ENCODE data around the gene GPR143. TPM values are rescaled to one million over a fixed set of nuclear protein-coding genes. Genes with fewer than 3 reads are reported as not detected.

The GPR143 gene
- total and polyA plus RNA-seq, 9 of the 15 experiments (the other 6 are each of a cell fraction or from before 2014, with no cell fraction given): not detected

- ChIA-PET CTCF (ENCODE audit: low intra/inter-chr PET ratio) (no interaction called here), POLR2A (interaction anchor here (0.6 kb wide), 1 partner anchor 51 kb away, joined by 3 read pairs; no protein-coding TSS in a partner anchor)
- Histone ChIP-seq H2AFZ (ENCODE audit: low read depth, low read length) (no peak overlapping the region), H3K4me2 (ENCODE audit: insufficient read depth, low read length) (no peak overlapping the region), H3K9me1 (ENCODE audit: control insufficient read depth, insufficient read depth, low read length) (no peaks in the 10 kb centered on the region), H3K9ac (ENCODE audit: insufficient read depth in 1 of 2, low read depth in 2 of 2, low read length in 2 of 2) (no peak overlapping the region), H3K79me2 (ENCODE audit: control insufficient read depth, insufficient read depth, low read length) (no peaks in the 10 kb centered on the region), H3K27me3 (ENCODE audit: control insufficient read depth in 2 of 2, insufficient read depth in 2 of 2, low read length in 2 of 2) (peaks cover under 1 to 21% of the 10 kb centered on the region in 2 experiments; a peak in 4 of 5 replicates), H3K36me3 (ENCODE audit: control insufficient read depth, insufficient read depth, low read length) (no peaks in the 10 kb centered on the region), H3K4me3 (no peak overlapping the region), H3K4me1 (replicated peaks in 1 of 2; ENCODE audit: control insufficient read depth in 2 of 2, insufficient read depth in 2 of 2, low read length in 2 of 2) (no peaks in the 10 kb centered on the region), H4K20me1 (replicated peaks; ENCODE audit: control insufficient read depth, insufficient read depth, low read length) (no peaks in the 10 kb centered on the region), H3K27ac (ENCODE audit: extremely low read depth, low read depth, low read length) (no peak overlapping the region), H3K9me3 (replicated peaks; ENCODE audit: control insufficient read depth, insufficient read depth, low read depth, low read length) (no peaks in the 10 kb centered on the region)
- DNase-seq (ENCODE audit: extremely low read depth in 1 of 4, low spot score in 3 of 4) (no peak), ATAC-seq (no peak), FAIRE-seq (no peak)
- TF ChIP-seq E2F6 (IDR thresholded peaks at IDR 0.05; ENCODE audit: borderline replicate concordance in 1 of 2, extremely low read depth in 1 of 2, insufficient read depth in 1 of 2, insufficient read length in 1 of 2, low read depth in 1 of 2, low read length in 1 of 2, poor library complexity in 1 of 2, severe bottlenecking in 1 of 2) (no peak), THRAP3 (IDR thresholded peaks at IDR 0.05; ENCODE audit: borderline replicate concordance) (no peak), SMARCA5 (IDR thresholded peaks at IDR 0.05) (no peak), SIN3B (IDR thresholded peaks at IDR 0.05; ENCODE audit: low read depth) (no peak), TFAP4 (CRISPR knock-in tag; IDR thresholded peaks at IDR 0.05; ENCODE audit: borderline replicate concordance) (no peak)
- in situ Hi-C loops (cut with MboI): no loop called here
- BruUV-seq (replicated peaks): no TSS peak
- WGBS (ENCODE audit: insufficient coverage, low coverage, missing lambda C conversion rate): 0% methylated on average over 5 of the region's 7 CpGs
- intact Hi-C loops (cut with micrococcal nuclease): no loop called here
Measured at GRCh38 chrX:9757366-9757765, 8.3 kb downstream of the GPR143 start.
